DMS114 treated with DMSO at 0.1 percent for 48 hours (cell line): ENCODE results near the gene EXOC6.
A peak's percentile ranks its signal among the peaks of the same experiment; 100 is the strongest.

Experiments
- DNase-seq: peaks from one replicate; lab custom pipeline; 2025; ENCODE audit not compliant: unreplicated experiment; lab: John Stamatoyannopoulos, UW

Gene EXOC6, protein sequence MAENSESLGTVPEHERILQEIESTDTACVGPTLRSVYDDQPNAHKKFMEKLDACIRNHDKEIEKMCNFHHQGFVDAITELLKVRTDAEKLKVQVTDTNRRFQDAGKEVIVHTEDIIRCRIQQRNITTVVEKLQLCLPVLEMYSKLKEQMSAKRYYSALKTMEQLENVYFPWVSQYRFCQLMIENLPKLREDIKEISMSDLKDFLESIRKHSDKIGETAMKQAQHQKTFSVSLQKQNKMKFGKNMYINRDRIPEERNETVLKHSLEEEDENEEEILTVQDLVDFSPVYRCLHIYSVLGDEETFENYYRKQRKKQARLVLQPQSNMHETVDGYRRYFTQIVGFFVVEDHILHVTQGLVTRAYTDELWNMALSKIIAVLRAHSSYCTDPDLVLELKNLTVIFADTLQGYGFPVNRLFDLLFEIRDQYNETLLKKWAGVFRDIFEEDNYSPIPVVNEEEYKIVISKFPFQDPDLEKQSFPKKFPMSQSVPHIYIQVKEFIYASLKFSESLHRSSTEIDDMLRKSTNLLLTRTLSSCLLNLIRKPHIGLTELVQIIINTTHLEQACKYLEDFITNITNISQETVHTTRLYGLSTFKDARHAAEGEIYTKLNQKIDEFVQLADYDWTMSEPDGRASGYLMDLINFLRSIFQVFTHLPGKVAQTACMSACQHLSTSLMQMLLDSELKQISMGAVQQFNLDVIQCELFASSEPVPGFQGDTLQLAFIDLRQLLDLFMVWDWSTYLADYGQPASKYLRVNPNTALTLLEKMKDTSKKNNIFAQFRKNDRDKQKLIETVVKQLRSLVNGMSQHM

DNA sequence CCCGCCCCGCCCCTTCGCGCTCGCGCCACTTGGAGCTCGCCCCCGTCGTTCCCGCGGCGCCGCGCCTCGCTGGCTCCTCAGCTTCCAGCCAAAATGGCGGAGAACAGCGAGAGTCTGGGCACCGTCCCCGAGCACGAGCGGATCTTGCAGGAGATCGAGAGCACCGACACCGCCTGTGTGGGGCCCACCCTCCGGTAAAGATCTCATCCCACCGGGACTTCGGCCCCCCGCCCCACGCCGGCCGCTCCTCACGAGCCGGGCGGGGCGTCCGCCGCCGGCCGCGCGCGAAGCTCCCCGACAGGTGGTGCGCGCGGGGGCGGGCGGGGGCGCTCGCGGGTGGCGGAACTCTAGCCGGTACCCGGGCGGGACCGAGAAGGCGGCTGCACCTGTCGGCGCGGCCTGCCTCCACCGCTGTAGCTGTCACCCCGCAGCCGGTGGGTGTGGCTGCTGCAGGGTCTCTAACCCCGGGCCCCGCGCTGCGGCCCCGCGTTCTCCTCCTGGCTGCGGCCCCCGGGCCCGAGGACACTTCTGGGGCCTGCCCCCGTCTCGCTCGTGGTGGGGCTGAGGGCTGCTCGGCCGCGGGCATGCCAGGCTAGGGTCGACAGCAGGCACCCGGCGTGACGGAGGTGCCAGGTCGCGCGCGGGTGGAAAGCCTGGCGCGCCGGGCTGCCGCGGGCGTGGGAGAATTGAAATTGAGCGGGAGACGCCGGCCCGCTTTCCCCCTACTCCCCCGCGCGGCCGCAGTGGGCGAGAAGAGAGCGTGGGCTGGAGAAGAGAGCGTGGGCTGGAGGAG is at the start of gene EXOC6:
TSS of gene EXOC6 (plus strand) at position 80 of the 793 bp plus-strand sequence. CDS start at position 94, 14 bp downstream.
- peak; percentile 56 for DNase-seq

DNA sequence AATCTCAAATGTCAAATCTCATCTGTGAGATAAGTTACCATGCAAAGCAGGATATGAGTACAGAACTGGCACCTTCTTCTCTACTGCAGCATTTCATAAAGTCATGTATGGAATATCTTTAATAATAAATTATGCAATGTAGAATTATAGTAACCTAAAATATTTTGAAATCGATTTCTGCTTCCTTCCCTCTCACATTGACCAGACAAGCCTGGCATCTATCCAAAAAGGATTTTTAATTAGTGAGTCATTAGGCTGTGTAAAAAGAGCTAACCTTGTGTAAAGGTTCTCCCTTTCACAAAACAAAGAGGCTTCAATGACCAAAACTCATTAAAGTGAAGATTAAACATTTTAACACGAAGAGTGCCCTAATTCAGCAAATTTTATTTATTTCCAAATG is 48.8 kb upstream of the EXOC6 start:
- no peak for DNase-seq

DNA sequence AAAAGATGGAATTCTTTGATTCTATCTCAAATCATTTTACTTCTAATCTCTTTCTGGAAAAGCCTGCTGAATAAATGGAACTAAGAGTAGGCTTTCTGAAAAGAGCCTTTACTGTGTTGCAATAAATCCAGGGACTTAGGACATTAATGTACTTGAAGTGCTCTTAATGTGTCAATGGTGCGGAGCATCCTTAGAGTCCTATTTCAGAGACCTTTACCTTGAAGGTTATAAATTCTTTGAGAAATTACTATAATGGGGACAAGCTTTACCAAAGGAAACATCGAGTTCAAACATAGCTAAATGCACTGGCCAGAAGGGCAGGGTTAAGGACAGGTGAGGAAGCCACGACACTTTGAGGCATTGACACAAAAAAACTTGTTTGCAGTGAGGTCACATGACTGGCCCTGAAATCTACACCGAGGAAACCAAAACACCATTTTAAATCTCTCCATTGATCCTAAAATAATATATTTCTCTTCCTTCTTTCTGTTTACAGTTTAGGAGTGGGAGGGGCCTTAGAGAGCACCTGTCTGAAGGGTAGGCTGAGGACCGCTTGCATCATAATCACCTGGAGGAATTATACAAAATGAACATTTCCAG is 48.1 kb upstream of the EXOC6 start:
- no peak for DNase-seq

DNA sequence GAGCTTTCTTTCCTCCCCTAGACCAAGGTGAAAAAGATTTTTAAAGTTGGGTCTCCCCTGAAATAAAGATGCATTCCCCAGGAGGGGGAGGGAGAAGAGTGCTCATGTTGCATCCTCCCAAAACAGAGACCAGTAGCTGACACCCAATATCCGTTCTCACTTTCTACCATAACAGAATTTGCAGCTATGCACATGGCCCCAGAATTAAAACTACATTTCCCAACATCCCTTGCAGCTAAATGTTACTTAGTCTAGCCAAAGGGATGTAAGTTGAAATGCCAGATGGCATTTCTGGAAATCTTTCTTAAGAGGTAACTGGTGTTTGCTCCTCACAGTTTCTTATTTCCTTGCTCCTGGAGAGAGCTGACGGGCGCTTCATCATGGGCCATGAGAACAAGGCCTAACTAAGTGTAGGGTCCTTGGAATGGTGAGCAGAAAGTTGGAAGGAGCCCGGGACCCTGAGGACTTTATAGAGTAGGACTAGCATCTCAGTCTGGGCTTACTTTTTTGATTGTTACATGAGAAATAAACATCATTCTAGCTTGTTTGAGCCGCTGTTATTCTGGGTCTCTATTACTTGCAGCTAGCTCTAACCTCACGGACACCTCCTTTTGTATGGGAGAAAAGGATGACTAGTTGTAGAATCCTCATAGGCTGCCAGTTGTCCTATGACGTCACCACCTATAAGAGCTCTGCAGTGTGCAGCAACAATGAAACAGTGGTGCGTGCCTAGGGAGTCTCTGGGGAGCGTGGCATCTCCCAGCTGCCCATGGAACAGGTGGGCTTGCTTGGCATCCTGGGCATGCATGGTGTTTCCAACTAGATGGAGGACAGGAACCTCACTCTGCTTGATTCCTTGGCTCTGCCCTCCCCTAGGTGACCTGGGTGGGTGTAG is 46.1 kb upstream of the EXOC6 start:
- no peak for DNase-seq

DNA sequence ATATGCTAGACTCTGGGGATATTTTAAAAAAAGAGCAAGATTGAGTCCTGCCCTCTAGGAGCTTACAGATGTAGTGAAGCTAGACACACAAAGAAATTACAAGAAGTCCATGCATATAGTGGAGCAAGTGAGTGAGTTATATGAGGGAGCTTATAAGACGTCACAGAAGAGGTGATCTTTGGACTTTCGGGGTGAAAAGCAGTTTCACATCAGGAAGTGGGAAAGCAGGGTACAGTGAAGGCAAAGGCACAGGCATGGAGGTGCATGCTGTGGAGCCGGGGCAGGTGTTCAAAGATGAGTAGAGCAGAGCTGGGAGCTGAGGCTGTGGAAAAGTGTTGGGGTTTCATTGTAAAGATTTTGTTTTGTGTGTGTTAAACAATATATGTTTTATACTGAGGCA is 38.5 kb upstream of the EXOC6 start:
- no peak for DNase-seq

DNA sequence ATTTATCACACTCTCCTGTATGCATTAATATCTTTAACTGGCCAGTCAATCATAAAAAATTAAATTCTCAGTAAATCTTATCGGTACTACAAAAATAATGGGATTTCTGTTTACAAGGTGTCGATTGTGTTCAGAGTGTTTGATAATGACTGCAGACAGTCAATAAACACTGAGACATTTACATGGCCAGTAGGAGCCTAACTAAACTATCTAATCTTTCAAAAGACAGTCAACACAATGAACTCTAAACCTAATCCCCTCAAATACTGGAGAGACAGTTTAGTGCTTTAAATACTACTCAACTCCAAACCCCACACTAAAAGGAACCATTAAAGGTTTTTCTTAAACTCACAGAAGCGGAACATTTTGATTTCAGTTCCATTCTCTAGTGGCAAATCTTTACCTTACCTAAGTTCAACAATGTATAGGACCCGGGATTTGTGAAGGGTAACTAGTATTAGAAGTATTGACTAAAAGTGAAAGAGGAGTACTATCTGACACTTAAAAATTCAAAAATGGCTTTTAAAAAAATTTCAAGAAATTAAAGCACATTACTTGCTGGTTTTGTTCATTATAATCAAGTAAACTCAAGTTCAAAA is 37.3 kb upstream of the EXOC6 start:
- DNase-seq = no peak

DNA sequence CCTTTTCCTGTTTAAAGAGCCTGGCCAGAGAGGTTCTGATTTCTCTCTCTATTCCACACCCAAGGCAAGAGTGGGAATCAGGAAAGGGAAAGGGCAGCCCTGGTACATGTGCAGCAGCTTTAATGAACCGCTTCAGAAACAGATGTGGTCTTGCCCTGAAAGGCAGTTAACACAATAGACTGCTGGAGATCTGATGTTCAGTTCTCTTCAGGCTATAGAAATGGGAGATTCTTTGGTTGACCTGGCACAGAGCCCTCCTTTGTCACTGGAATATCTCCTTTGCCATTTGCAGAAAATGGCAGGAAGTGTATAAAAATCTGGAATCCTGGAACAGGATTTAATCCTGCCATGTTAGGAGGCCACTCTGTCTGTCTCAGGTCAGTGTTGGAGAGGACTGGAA is 36.3 kb upstream of the EXOC6 start:
- no peak for DNase-seq

DNA sequence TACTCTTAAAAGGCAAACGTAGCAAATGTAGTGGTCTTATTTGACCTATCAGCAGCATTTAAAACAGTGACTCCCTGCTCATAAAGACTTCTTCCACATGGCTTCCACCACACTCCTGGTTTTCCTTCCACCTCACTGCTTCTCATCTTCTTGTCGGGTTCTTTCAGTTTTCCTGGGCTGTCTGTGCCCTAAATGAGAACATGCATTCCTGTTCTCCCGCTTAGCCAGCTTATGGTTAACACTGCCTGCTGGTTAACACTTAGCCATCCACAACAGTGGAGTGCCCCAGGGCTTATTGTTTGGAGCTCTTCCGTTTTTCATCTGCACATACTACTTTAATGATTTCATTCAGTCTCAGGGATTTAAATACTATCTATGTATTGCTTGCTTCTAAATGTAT is 34.3 kb upstream of the EXOC6 start:
- no peak for DNase-seq

DNA sequence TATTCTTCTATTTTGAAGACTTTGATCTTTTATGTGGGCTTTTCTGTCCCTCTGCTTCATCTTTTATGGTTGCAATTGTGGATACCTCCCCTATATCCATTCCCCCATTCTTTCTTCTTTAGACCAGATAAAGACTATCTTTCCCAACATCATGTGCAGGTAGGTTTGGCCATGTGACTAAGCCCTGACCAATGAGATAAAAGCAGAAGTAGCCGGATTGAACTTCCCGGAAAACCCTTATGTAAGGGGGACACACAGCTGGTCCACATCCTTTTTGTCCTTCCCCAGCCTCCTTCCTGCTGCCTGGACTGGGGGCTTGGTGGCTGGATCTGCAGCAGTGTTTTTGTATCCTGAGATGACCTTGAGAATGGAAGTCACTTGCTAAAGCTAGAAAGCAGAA is 33.5 kb upstream of the EXOC6 start:
- DNase-seq = no peak

DNA sequence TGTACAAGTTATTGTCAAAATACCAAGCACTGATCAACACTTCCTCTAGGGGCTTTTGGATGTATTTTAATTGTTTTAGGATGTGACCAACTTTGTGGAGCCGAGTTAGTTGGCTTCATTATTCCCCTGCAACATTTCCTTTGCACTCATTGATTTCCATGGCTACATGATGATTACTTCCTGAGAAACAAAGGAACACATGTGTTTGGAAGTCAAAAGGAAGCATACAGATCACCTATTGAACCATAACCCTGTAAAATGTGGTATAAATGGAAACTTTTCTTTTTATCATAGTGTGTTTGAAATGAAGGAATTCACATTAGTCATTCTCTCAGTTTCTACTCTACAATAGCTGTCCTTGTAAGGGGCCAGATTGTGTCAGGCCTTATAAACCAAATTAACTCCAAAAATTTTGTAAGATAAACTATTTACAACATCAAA is 32.2 kb upstream of the EXOC6 start:
- no peak for DNase-seq

DNA sequence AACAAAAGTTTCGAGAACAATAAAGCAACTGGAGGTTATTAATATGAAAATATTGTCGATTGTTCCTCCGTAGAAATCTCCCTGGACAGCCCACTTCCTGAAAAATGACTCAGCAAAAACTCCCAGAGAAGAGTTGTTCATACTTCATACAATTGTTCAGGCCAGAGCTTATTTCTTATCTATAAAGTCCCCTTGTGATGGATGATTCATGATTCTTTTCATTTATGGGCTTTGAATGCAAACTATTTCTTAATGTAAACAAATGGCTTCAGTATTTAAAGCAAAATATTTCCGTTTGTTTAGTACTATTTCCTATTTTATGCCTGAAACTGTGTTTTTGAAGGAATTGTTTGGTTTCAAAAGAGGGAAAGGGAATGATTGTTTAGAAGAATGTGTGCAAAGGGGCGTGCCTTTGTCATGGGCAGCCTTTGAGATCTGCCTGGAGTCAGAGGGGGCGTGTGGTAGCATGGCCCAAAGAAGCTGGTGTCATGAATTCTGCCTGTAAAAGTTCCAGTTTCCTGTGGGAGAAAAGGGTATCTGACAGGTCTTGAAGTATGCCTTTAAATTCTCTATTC is 26.2 kb upstream of the EXOC6 start:
- DNase-seq = no peak

DNA sequence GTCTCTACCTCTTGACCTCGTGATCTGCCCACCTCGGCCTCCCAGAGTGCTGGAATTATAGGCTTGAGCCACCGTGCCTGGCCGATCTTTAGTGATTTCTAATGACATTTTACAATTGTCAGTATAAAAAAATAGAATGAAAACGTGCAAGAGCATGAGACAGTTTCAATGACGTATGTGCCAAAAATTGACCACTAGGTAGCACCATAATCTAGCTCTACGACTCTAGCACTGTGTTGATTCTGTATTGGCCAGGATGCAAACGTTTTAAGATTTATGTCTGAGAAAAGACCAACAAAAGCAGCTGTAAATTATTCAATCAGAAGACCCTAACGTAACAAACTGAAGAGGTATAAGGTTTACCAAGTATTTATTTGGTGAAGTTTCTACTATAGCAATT is 25.4 kb upstream of the EXOC6 start:
- peak; percentile 26 for DNase-seq

DNA sequence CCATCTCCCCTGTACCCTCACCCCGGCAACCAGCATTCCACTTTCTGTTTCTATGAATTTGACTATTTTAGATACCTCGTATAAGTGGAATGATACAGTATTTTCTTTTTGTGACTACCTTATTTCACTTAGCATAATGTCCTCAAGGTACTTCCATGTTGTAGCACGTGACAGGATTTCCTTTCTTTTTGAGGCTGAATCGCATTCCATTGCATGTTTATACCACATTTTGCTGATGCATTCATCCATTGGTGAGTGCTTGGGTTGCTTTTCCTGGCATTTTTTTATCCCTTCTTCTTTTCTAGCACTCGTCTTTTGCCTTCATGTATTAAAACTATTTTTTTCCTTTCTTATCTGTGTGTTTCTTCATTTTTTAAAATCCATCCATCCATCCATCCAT is 22.3 kb upstream of the EXOC6 start:
- no peak for DNase-seq

DNA sequence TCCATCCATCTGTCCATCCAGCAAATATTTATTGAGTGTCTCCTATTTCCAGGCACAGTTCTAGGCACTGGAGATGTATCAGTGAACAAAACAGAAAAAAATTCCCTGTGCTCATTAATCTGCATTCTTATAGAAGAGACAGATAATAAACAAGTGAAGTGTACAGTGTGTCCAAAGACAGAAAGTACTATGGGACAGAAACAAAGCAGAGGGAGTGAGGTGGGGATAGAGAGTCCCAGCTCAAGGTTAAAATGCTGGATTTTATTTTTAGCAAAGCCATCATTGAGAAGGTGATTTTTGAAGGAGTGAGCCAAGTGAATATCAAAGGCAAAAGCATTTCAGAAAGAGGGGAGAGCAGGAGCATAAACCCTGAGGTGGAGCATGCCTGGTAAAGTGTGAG is 21.8 kb upstream of the EXOC6 start:
- DNase-seq = no peak

DNA sequence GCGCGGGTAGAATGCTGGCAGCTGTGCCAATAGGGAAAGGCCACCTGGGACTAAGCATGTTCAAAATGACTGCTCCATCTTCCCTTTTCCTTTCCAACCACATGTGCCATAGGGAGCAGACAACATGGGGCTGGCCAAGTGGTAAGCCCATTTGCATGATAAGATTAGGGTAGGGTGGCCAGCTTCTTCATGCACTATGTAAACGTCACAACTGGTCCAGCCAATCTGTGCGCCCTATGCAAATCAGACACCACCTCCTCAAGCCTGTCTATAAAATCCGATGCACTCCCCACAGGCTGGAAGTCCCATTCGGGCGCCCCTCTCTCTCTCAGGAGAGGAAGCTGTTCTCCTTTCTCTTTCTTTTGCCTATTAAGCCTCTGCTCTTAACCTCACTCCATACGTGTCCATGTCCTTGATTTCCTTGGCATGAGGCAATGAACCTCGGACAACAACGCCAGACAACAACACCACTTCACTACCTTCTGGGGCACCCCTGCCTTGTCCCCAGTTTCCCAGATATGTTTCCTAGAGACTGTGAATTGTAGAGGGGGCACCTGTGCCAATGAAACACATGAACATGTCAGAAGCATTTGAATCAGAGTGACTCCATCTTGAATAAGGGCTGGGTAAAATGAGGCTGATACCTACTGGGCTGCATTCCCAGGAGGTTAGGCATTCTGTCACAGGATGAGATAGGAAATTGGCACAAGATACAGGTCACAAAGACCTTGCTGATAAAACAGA is 19.1 kb upstream of the EXOC6 start:
- no peak for DNase-seq

DNA sequence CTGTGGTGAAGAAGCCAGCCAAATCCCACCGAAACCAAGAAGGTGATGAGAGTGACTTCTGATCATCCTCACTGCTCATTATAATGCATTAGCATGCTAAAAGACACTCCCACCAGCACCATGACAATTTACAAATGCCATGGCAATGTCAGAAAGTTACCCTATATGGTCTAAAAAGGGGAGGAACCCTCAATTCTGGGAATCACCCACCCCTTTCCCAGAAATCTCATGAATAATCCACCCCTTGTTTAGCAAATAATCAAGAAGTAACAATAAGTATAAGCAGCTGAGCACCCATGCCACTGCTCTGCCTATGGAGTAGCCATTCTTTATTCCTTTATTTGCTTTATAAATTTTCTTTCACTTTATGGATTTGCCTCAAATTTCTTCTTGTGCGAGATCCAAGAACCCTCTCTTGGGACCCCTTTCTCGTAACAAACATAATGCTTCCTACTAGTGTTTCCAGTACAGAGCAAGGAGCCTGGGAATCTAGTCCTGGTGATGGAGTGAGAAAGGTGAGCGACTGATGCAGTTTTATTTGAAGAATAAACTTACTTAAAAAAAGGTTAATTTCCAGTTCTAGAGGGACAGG is 18.4 kb upstream of the EXOC6 start:
- DNase-seq = no peak

DNA sequence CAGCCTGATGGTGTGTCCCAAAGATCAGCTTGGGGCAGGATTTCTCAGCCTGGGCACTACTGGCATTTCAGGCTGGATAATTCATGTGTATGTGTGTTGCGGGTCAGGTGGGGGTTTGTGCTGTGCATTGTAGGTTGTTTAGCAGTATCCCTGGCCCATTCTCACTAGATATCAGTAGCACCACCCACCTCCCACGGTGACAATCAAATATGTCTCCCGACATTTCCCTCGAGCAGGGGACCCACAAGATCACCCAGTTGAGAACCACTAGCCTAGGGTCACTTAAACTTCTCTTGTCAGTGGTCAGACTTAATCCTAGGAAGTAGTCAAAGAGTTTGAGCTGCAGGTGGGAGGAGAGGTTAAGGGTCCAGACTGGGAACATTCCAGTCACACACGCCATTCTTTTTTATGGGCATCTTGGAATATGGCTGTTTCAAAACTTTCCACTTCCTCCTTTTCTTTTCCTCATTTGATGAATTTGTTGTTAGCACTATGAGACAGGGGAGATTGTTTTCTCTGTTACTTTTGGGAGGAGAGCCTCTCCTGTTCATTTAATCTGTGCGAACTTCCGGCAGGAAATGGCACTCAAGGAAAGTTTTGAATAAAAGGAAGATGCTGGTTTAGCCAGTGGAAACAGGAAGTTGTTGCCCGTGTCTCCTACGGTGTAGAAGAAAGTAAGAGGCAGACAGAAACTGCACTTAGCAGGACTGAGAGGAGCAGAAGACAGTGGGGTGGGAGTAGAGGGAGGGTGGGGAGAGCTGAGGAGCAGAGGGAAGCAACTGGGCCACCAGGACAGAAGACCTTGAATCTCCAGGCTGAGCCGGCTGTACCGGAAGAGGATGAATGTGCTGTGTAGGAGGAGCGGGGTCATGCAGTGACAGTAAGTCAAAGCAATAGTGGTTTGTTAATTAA is 17.6 kb upstream of the EXOC6 start:
- no peak for DNase-seq
